Embryonic facial prominence (tissue), 1 donor: ENCODE data around the gene HBD.
"Not testable (repeated sequence)": the region's sequence is repeated elsewhere in the genome, so short reads cannot be mapped to it uniquely, and the experiment has no call there.

Experiments
- DNase-seq: peaks from one replicate; pipeline ENCODE4 v3.0.0-alpha.2; 2016; ENCODE audit errors: extremely low spot score

HBD gene

GRCh38 chr11:5253440-5253839 lies 19.2 kb upstream of the HBD start:
- not testable (repeated sequence) for DNase-seq

- DNase-seq, result no peak
Measured at GRCh38 chr11:5252919-5253265, 18.6 kb upstream of the HBD start.

GRCh38 chr11:5252192-5252918 lies 18.1 kb upstream of the HBD start:
- DNase-seq, result no peak

- no peak for DNase-seq
Measured at GRCh38 chr11:5251746-5252145, 17.5 kb upstream of the HBD start.

GRCh38 chr11:5250543-5251204 lies 16.4 kb upstream of the HBD start:
- no peak for DNase-seq

GRCh38 chr11:5249807-5250396 lies 15.6 kb upstream of the HBD start, which contains the start of gene HBG1:
Gene HBG1 (minus strand): TSS chr11:5249857. CDS start chr11:5249804, 53 bp downstream.
- not testable (repeated sequence) for DNase-seq

GRCh38 chr11:5248498-5248897 lies 14.2 kb upstream of the HBD start:
- not testable (repeated sequence) for DNase-seq

- no peak for DNase-seq
Measured at GRCh38 chr11:5247472-5248192, 13.3 kb upstream of the HBD start.

GRCh38 chr11:5246772-5247471 lies 12.6 kb upstream of the HBD start:
- DNase-seq, result no peak

- no peak for DNase-seq
Measured at GRCh38 chr11:5245155-5245554, 10.9 kb upstream of the HBD start.

GRCh38 chr11:5243816-5244180 lies 9.5 kb upstream of the HBD start:
- no peak for DNase-seq

- no peak for DNase-seq
Measured at GRCh38 chr11:5242933-5243815, 8.9 kb upstream of the HBD start.

- DNase-seq, result no peak
Measured at GRCh38 chr11:5242208-5242607, 7.9 kb upstream of the HBD start.

GRCh38 chr11:5241458-5241857 lies 7.2 kb upstream of the HBD start:
- DNase-seq, result no peak

- no peak for DNase-seq
Measured at GRCh38 chr11:5240458-5240857, 6.2 kb upstream of the HBD start.

- DNase-seq, result no peak
Measured at GRCh38 chr11:5240056-5240455, 5.8 kb upstream of the HBD start.

GRCh38 chr11:5239046-5239445 lies 4.8 kb upstream of the HBD start:
- no peak for DNase-seq

- DNase-seq, result no peak
Measured at GRCh38 chr11:5238486-5238885, 4.2 kb upstream of the HBD start.

GRCh38 chr11:5237420-5237819 lies 3.1 kb upstream of the HBD start:
- DNase-seq, result no peak

GRCh38 chr11:5235364-5236095 lies 1.2 kb upstream of the HBD start:
- no peak for DNase-seq
